HG03575 (cell line): ENCODE data around the gene SNUPN.

ENCODE experiments used
- ATAC-seq: cut with Tn5 transposase; IDR thresholded peaks from one replicate; pipeline ENCODE4 v1.9.1; 2021; ENCODE audit not compliant: unreplicated experiment, insufficient number of reproducible peaks, low FRiP score; ENCODE audit errors: extremely low read depth

SNUPN gene

GRCh38 chr15:75625542-75626347 is at the start of gene SNUPN:
TSS of gene SNUPN (minus strand) at chr15:75625725. CDS start at chr15:75621051, 4,674 bp downstream.
- ATAC-seq, result no peak

- ATAC-seq, result no peak
Measured at GRCh38 chr15:75674366-75674765, 48.8 kb upstream of the SNUPN start.

GRCh38 chr15:75673426-75674235 is 48.1 kb upstream of the SNUPN start:
- ATAC-seq, result no peak

- ATAC-seq, result no peak
Measured at GRCh38 chr15:75672646-75673425, 47.3 kb upstream of the SNUPN start.

- ATAC-seq, result no peak
Measured at GRCh38 chr15:75671730-75672602, 46.4 kb upstream of the SNUPN start.

- ATAC-seq, result no peak
Measured at GRCh38 chr15:75669879-75670212, 44.3 kb upstream of the SNUPN start.

- no peak for ATAC-seq
Measured at GRCh38 chr15:75669191-75669878, 43.8 kb upstream of the SNUPN start.

- no peak for ATAC-seq
Measured at GRCh38 chr15:75666823-75667501, 41.4 kb upstream of the SNUPN start.

- no peak for ATAC-seq
Measured at GRCh38 chr15:75663931-75664421, 38.5 kb upstream of the SNUPN start.

GRCh38 chr15:75662823-75663519 is 37.4 kb upstream of the SNUPN start:
- ATAC-seq, result no peak

GRCh38 chr15:75661756-75662140 is 36.2 kb upstream of the SNUPN start:
- ATAC-seq, result no peak

GRCh38 chr15:75661100-75661755 is 35.7 kb upstream of the SNUPN start:
- ATAC-seq, result no peak

GRCh38 chr15:75659928-75660645 is 34.6 kb upstream of the SNUPN start:
- ATAC-seq, result no peak

- no peak for ATAC-seq
Measured at GRCh38 chr15:75659141-75659771, 33.7 kb upstream of the SNUPN start.

- no peak for ATAC-seq
Measured at GRCh38 chr15:75656813-75657212, 31.3 kb upstream of the SNUPN start.
